Sigmoid colon (tissue), 4 donors: Measurements from ENCODE around the gene C1S.

Source experiments
- EP300 ChIP-seq, 4 donors: sonication (generic); formaldehyde crosslinking; IDR thresholded peaks; one replicate each; pipeline ENCODE4 v1.6.1; 2017; ENCODE audit warnings: antibody characterized with exemption in 4 of 4
- POLR2A ChIP-seq, 2 donors: fragments of 450-650 bp; IDR thresholded peaks; one replicate each; pipeline ENCODE4 v1.6.1; 2016; ENCODE audit warnings: antibody characterized with exemption in 2 of 2, mild to moderate bottlenecking in 2 of 2, moderate library complexity in 2 of 2
- POLR2AphosphoS5 ChIP-seq, 4 donors: sonication (generic); formaldehyde crosslinking; IDR thresholded peaks; one replicate each; pipeline ENCODE4 v1.6.1; 2017; ENCODE audit warnings: antibody characterized with exemption in 4 of 4
- TF ChIP-seq, protein P1 (sequence below), 4 experiments: fragments of 450-650 bp in 3 of 4; fragments of 200-600 bp in 1 of 4; IDR thresholded peaks; one replicate each; pipeline ENCODE4 v1.5.1; 2016 to 2019; ENCODE audit warnings: antibody characterized with exemption in 4 of 4, mild to moderate bottlenecking in 3 of 4, moderate library complexity in 2 of 4

GRCh38 chr12:7108796-7109571 is 48.5 kb downstream of the C1S start, which contains the start of gene C1RL:
- peak in 3 of 4 donors; percentile 51 to 80 (median 61) for TF ChIP-seq EP300 (IDR thresholded peaks at IDR 0.05)
- TF ChIP-seq, protein P1, sequence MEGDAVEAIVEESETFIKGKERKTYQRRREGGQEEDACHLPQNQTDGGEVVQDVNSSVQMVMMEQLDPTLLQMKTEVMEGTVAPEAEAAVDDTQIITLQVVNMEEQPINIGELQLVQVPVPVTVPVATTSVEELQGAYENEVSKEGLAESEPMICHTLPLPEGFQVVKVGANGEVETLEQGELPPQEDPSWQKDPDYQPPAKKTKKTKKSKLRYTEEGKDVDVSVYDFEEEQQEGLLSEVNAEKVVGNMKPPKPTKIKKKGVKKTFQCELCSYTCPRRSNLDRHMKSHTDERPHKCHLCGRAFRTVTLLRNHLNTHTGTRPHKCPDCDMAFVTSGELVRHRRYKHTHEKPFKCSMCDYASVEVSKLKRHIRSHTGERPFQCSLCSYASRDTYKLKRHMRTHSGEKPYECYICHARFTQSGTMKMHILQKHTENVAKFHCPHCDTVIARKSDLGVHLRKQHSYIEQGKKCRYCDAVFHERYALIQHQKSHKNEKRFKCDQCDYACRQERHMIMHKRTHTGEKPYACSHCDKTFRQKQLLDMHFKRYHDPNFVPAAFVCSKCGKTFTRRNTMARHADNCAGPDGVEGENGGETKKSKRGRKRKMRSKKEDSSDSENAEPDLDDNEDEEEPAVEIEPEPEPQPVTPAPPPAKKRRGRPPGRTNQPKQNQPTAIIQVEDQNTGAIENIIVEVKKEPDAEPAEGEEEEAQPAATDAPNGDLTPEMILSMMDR (IDR thresholded peaks at IDR 0.05): peak; percentile 97 to 99 (median 98)
- TF ChIP-seq POLR2AphosphoS5 (IDR thresholded peaks at IDR 0.05): peak; percentile 68 to 82 (median 76)
- no peak for TF ChIP-seq POLR2A (IDR thresholded peaks at IDR 0.05)
